ENCODE results near the gene HSD11B1.

HSD11B1 gene

DNA sequence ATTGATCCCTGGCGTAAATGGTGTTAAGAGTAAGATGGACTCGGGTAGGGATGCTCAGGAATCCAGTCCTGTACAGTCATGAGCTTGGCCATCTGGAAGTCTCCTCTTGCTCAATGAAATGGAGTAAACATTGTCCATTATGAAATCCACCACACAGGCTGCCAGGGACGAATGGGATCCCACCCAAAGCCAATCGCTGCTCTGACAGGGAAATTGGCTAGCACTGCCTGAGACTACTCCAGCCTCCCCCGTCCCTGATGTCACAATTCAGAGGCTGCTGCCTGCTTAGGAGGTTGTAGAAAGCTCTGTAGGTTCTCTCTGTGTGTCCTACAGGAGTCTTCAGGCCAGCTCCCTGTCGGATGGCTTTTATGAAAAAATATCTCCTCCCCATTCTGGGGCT is at the start of gene HSD11B1:
Gene HSD11B1 (plus strand): TSS at position 263 of the 400 bp plus-strand sequence. CDS start 97 bp downstream, at position 360.
- no peak for DNase-seq

DNA sequence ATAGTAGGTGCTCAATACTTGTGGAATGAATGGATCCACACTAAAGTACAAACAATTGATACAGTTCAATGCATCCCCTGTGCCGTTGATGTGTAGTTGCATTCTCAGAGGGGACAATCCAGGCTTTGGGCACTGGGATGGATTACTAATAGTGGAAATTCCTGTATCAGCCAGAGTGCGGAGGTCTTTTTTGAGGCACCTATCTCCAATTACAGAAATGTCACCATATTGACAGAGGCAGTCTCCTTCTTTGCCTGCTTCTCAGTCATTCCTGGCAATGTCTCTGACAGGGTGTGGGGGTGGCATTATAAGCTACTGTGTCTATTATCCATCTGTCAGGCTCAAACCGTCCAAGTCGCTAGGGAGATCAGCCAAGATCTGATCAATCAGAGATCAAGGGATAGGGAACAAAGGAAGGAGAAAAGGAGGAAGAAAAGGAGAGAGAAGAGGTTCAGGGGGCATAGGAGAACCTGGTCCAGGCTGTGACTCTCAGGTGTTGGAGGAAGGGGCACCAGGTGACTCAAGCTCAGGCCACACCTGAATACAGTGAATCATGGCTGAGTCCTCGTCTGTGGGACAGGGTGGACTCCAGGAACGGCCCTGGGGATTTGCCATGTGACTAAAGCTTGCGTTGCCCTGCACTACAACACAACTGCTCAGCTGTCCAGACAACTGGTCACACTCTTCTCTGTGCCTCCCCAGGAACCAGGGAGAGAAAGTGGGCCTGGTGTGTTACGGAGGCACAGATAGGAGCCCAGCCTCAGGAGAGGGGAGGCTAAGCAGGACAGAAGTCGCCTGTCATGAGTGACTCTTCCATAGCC is 49.0 kb upstream of the HSD11B1 start:
- no peak for DNase-seq

DNA sequence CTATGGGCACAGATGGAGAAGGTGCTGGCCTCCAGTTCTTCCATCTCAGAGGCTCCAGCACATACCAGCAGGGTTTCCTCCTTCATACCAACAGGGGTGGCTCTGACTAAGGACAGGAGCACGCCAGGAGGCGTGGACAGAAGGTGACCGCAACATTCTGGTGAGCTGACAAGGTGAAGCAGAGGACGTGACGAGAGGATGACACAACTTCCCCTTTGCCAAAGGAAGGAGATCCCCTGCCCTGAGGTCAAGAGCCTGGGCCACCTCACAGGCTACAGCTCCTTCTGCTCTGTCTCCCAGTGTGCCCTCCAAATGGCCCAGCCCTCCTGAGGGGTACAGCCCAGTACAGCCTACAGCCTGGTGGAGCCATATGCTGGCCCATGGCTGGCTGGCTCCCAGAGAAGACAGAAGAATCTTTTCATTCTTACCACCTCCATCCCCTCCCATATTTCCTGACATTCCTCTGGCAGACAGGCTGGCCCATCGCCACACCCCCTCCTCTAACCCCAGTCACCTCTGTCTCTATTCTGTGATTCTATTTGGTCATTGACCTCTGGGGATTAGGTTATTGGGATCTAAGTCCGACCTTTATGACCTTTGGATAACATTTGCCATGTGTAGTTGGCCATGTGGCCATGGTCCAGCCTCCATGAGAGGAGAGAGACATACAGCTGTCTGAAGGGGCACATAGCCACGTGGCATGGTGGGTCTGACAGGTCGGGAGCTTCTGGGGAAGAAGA is 47.3 kb upstream of the HSD11B1 start:
- DNase-seq: no peak

DNA sequence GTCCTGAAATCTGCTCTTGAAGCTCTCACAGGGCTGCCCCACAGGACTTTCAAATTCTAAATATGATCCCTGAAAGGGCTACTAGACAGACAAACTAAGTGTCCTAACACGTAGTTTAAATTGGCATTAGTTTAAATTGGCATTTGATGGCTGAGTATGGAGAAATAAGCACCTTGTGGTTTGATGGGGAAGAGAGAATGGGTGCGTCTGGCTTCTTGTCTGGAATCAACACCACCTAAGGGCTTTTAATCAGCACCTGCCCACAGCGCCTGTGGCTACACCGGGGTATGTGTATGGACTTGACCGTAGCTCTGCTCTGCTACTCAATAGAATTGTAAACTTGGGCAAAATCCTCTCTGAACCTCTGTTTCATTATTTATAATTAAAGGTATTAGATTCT is 46.7 kb upstream of the HSD11B1 start:
- no peak for DNase-seq

DNA sequence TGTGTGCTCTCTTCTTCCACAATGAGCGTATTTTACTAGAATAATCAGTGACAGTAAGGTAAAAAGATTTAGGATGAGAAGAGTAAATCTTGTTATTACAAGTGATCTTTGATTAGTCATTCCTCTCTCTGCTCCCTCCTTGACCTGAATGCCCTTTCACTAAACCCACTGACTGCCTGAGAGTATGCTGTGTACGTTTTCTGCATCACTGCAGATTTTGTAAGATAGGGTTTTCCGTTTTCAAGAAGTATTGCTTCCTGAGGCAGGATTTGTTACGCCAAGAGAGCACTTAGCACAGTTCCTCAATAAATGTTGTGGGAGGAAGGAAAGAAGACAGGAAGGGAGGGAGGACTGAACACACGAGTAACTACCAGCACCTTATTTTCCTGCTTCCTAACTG is 44.7 kb upstream of the HSD11B1 start:
- DNase-seq: no peak

DNA sequence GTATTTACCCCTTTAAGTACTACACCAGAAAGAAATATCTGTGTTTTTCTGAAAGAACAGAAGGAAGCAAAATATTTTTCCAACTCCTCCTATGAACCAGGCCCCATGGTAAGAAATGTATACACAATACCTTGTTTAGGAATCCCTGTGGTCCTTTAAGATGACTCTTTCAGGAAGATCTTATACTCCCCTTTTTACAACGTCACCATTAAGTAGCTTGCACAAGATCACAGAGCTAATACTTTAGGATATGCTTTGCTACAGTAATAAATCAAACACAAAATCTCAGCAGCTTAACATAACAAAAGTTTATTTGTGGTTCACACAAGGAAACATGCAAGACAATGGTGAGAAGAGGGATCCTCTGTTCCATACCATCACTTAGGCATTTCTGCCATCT is 43.6 kb upstream of the HSD11B1 start:
- no peak for DNase-seq

DNA sequence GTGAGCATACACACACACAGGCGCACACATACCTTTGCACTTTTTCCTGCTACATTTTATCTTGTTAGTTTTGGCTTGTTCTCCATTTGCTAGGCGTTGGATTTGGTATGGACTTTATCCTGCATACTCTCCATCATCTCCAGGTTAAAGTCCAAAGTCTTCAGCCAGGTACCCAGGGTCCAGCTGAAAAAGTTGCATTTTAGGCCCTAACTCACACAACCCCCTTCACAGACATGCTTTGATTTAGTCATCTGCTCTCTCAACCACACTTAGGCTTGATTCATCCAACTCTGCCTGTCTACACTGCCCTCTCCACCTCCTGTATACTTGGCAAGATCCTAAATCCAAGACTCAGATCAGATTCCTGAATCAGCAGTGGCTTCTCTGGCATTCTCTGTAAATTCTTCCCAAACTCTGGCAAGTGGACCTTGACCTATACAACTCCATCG is 41.7 kb upstream of the HSD11B1 start:
- DNase-seq: no peak

DNA sequence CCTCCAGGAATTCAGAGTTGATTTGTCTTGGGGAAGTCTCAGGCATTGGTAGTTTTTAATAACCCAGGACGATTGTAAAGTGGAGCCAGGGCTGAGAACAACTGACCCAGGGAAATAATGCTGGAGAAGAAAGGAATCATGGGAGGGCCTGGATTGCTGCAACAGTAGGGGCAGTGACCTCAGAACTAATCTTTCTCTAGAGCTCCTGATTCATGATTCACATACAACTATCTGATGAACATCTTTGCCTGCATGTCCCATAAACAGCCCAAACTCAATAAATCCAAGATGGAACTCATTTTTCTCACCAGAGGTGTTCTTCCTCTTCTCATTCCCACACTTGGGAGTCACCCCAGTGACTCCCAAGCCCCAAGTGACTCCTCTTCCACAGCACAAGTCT is 37.5 kb upstream of the HSD11B1 start:
- DNase-seq: no peak

DNA sequence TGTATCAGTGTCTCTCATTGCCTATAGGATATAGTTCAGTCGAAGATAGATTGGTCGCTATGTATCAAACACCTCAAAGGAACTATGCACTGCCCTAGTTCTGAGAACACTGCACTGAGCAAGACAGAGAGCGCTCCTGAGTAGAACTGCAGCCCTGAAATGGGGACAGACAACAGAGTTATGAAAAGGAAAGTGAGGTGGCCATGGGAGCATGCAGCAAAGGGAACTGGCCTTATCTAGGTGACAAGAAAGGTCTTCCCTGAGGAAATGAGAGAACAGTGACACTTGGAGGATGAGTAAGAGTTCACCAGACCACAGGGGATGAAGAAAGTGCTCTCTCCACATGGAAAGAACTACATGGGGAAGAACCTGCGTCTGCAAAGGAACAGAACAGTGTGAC is 36.9 kb upstream of the HSD11B1 start:
- no peak for DNase-seq

DNA sequence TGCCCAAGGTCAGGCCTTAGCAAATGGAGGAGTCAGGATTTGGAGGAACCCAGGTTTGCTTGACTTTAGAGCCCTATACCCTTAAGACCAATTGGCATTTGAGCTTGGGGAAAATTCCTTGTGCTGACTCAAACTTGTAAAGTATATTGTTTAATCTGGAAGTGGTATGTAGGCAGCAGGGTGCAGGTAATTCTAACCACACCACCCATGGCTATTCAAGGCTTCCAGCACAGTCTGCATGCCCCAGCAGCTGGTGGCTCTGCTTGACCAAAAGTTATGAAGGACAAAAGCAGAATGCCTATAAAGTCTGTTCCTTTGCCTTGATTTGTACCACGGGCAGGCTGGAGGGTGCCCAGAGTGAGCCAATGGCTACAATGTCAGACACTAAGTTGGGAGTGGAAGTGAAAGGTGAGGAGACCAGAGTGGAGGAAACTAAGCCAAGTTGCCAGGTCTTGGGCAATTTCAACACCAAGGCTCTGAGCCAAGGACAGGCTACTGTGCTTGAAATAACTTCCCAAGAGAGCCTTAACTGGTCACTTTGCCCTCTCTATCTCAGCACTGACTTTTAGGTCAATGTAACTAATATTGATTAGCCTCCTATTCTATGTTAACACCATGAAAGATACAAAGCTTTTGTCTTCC is 34.1 kb upstream of the HSD11B1 start:
- DNase-seq: no peak

DNA sequence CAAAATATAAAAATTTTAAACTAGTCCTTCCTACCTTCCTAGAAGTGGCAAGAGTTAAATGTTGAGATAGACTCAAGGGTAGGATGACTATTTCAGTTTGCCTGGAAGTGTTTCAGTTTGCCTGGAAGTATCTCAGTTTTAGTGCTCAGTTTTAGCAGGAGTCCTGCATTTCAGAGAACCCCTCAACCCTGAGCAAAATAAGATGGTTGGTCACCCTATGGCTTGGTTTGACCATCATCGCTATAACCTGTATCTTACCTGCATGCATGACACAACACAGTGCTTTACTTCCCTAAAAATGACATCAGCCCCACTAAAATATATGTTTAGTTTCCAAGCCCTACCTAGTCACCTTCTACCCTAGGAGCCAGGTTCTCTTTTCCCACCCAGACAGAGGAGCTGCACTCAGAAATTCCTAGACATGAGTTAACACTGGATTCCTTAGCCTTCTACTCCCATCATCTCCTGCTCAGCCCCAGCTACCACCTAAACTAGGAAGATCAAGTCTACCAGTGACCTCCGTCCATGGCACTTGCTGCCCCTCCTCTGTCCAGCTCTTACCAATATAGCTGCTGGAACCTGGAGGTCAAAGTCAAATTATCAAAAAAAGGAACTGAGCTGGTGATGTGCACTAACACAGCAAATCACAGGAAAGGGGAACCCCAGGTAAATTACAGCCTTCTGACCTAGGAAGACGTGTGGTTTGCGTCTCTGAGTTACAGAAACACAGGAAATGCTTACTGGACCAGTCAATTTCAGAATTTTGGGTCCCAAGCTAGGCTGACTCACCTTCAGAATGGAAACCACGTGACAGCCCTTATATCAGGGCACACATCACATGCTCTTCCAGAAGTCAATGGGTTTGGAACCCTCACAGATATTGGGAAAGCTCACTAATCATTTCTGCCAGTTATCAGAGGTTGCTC is 31.7 kb upstream of the HSD11B1 start:
- no peak for DNase-seq

DNA sequence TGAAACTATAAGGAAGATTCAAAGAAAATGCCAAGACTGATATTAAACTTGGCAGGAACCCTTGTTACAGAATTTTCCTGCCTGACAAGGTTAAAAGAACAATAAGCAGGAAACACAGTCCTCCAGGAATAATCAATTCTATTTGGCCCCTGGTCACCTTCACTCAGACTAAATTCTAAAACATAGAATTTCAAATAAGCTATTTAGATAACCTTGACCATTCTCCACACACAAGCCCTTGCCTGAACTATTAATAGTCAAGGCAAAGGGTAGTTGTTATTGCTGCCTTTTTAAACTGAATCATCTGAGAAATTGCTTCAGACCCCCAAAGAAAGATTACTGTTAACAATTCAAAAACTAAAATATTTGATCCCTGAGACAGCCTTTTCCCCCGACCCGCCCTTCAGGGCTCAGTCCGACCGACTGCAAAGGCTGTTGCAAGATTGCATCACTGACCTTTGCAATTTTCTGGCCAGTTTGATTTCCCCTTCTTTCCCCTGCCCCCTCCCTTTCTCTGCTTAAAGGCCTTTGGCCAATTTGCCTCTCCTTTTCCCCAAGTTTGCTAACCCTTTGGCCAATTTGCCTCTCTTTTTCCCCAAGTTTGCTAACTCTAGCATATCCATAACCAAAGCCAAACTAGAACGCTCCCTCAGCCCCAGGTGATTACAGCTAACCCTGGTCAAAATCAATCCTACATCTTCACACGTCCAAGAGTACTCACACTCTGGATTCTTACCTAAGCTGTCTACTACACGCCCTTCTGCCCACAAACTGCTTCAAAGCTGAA is 30.8 kb upstream of the HSD11B1 start:
- DNase-seq: no peak

DNA sequence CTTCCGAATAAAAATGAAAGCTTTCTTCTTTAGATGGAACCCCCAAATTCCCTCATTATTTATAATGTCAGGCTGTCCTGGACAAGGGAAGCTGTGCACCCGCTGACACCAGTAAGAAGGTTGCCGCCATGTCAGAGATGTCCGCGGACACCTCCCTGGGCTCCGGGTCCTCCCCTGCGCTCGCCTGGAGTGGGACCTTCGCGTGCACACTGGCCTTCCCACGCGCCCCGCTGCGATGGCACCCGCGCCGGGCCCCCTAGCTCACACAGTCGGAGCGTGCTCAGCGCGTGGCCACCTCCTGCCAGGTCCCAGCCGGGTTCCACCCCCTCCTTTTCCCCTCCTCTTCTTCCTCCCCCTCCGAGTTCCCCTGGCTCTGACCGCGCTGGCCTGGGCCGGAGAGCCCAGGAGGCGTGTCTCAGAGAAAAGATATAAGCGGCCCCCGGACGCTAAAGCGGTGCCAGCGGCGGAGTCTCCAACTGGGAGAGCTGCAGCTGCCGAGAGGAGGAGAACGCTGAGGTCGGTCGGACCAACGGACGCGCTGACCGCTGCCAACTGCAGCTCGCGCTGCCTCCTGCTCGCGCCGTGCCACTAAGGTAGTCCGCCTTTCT is 29.6 kb upstream of the HSD11B1 start, which contains the start of gene G0S2:
Gene G0S2 (plus strand): TSS at position 456 of the 608 bp plus-strand sequence. CDS start 273 bp downstream, outside the sequence.
- no peak for DNase-seq

DNA sequence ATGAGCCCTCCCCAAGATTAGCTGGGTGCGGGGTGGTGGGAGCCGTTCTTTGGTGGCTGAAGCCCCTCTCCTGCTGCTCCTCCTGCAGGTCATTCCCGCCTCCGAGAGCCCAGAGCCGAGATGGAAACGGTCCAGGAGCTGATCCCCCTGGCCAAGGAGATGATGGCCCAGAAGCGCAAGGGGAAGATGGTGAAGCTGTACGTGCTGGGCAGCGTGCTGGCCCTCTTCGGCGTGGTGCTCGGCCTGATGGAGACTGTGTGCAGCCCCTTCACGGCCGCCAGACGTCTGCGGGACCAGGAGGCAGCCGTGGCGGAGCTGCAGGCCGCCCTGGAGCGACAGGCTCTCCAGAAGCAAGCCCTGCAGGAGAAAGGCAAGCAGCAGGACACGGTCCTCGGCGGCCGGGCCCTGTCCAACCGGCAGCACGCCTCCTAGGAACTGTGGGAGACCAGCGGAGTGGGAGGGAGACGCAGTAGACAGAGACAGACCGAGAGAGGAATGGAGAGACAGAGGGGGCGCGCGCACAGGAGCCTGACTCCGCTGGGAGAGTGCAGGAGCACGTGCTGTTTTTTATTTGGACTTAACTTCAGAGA is 29.0 kb upstream of the HSD11B1 start:
- no peak for DNase-seq

DNA sequence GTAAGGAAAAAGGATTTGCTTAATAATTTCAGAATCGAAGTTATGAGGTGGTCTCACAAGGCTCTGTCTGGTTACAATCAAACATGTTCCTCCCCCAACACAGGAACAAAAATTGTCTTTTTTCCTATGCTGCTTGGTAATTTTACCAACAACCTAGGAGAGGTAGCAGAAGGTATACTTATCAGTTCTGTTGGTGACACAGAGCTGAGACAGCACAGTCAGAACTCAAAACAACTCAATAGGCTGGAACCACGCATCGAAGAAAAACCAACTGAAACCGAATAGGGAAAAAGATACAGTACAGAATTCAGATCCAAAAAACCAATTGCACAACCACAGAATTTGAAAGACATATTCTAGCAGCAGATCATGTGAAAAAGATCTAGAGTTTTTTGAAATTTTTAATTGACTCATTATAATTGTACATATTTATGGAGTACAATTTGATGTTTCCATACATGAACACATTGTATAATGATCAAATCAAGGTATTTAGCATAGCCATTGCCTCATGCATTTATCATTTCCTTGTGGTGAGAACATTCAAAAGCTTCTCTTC is 25.6 kb upstream of the HSD11B1 start:
- DNase-seq: no peak

DNA sequence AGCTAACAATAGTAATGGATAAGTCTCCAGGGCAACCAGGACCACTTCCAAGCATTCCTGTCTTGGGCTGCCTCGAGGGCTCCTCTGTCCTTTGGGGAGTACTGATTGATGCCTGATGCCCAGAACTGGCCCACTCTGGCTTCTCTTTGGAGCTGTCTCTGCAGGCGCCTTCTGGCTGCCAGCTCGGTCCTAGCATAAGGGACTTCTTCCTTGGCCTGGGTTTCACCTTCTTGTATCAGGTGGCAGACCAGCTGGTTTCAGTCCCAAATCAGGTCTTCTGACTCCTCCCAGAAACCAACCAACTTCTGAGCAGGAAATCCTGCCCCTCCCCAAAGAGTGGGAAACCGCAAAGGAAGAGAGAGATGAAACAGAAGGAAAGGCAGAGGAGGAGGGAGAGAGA is 18.8 kb upstream of the HSD11B1 start:
- no peak for DNase-seq

DNA sequence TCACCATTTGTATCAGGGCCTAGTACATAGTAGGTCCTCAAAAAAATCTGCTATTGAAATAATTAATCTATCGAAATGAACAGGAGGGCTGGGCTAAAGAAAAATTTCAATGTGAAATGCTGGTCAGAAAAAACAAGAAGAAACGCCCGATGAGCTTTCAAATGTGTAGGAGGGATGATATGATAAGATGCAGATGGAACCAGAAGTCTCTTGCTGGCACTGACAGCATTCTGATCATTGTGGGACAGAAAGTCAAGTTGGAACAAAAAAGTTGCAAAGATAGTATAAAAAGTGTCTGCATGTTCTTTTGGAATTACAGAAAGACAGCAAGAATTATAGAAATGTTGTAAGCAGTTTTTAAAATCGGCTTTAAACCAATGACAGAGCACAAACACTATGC is 18.3 kb upstream of the HSD11B1 start:
- no peak for DNase-seq

DNA sequence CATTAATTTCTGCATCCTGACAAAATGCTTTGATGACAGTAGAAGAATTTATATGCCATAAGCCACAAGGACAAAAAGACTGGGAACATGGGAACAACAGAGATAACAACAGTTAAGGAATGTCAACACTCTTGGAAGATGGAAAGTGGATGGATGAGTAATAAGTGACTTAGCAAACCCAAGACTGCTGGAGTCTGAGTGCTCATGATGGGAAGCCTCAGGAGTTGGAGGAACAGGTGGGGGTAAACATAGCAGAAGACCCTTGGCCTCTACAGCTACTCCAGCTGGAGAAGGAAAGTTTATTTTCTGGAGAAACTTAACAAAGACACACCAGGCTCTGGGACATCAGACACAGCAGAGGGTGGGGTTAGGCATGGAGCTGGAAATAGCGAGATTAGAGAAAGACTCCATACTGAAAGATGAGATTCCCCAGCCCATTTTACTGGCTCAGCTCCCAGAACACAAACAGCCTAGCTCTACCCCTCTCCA is 15.9 kb upstream of the HSD11B1 start:
- DNase-seq: no peak

DNA sequence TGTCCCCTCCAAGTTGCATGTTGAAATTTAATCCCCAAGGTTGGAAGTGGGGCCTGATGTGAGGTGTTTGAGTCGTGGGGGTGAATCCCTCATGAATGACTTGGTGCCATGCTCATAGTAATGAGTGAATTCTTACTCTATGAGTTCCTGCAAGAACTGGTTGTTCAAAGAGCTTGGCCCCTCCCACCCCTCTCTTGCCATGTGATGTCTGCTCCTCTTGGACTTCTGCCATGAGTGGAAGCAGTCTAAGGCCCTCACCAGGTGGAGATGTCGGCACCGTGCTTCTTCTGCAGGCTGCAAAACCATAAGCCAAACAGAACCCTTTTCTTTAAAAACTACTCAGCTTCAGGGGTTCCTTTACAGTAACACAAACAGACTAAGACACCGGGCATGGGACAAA is 15.2 kb upstream of the HSD11B1 start:
- DNase-seq: no peak

DNA sequence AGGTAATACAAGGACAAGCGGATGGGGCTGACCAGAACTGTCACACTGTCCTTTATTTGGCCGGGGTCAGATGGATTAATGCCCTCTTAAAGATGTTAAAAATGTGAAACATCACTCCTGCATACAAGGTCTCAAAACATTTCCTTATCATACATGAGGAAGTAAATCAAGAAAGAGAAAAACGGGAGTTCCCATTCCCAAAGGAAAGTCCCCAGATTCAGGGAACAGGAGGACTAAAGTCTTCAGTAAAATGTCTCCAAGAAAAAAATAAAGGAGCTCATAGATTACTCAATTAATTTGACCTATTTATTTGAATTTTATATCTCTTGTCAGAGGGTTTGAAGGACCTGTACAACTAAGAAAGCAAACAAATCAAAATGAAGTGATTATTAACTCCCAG is 13.4 kb upstream of the HSD11B1 start:
- DNase-seq: no peak

Measured in NCI-H2171 (cell line).